GM19193 (cell line): Measurements from ENCODE around the gene PUM1.

Source experiments
- POLR2A ChIP-seq: IDR thresholded peaks from 4 replicates; pipeline ENCODE4 v1.6.1; 2011; ENCODE audit not compliant: insufficient read depth, insufficient read length; ENCODE audit errors: extremely low read depth

The PUM1 gene

DNA sequence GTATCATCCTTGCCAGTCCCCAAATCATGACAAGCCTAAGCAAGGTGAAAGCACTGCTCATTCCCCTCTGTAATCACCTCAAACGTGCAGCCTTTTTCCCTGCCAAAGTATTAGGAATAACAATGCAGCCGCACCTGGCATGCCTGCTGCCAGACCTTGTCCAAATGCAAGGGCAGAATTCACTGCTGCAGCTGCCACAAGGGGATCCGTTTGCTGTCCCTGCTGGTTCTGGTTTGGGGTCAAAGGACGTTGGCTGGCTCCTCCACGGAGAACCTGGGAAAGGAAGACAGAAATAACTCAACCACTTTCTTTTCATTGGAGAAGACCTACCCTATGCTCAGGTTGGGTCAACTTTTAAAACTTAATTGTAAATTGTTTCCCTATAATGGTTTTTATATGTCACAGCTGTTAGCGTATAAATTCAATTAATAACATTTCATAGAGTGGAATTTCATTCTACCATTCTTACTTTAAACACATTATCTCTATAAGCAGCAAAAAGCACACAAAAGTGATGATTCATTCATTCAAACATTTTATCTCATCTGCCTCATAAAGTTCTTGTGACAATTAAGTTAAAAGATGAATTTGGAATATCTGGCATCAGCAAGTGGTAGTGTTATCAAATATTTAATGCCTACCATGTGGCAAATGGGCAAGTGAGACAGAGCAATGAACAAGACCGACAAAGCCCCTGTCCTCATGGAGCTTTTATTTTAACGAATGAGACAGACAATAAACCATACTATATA lies 97.1 kb downstream of the PUM1 start:
- TF ChIP-seq POLR2A = no peak

DNA sequence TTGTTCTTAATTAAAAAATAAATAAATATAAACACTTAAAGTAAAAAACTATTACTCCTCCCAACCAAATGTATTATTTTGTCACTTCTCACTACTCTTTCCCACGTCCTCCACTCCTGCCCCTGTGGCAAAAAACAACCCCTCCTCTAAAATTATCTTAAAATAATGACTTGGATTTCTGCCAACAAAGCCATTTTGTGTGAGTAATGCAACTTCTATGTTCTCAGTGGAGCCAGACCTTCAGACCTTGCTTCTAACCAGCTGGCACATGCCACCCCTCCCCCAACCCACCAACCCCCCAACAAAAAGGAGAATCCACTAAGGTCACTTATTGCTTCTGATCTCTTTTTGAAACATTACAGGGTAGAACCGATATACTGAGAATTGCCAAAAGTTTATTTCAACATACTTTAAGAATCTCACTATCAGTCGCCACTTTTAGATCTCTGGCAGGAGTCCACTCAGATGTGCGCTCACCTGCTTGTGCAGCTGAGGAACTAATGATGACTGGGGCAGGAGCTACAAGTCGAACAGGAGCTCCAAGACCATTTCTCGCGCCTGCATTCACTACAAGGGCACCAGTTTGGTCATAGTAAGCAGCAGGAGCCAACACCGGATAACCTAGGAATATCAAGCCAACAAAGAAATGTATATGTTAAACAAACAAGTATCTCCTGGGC lies 98.7 kb downstream of the PUM1 start:
- no peak for TF ChIP-seq POLR2A

DNA sequence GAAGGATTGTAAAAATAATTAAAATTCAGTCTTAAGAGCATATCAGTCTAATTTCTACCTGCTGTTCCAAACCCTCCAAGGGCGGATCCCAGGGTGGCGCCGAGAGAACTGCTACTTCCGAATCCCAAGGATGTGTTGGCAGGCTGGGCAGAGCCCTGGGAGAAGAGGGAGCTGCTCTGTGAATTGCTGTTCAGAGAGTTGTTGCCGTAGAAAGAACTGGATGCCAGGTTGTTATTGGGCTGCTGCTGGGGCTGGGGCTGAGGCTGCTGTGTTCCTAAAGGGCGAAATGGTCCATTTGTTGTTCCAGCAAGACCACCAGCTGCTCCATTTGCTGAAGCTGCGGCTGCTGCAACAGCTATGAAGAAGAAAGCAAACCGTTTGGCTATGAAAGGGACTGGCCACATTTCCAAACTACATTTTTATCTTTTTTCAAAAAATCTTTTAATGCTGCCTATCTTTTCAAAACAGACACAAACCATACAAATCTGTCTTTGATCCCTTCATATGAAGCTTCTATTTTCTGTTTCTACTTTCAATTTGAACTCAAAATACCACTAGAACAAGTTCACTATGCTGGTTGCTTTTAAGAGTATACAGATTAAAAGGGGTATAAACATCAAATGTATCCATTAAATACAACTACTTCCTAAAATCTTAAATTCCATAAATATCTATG lies 99.5 kb downstream of the PUM1 start:
- no peak for TF ChIP-seq POLR2A

DNA sequence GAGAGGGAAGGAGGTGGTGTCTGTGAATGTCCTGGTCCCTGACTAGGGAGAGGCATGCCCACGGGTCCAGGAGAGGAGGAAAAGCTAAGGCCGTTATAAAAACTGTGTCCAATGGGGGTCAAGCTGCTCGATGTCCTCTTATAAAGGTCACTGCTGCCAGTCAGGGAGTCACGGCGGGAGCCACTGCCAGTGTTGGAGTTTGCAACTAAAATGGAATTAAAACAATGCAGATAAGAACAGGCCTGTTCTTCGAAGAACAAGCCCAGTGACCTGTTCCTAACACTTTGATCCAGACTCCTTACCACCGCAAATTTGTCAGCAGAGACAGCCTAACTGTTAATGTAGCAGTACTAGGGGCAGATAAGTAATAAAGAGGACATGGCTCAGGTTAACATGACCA lies 100.8 kb downstream of the PUM1 start:
- no peak for TF ChIP-seq POLR2A

DNA sequence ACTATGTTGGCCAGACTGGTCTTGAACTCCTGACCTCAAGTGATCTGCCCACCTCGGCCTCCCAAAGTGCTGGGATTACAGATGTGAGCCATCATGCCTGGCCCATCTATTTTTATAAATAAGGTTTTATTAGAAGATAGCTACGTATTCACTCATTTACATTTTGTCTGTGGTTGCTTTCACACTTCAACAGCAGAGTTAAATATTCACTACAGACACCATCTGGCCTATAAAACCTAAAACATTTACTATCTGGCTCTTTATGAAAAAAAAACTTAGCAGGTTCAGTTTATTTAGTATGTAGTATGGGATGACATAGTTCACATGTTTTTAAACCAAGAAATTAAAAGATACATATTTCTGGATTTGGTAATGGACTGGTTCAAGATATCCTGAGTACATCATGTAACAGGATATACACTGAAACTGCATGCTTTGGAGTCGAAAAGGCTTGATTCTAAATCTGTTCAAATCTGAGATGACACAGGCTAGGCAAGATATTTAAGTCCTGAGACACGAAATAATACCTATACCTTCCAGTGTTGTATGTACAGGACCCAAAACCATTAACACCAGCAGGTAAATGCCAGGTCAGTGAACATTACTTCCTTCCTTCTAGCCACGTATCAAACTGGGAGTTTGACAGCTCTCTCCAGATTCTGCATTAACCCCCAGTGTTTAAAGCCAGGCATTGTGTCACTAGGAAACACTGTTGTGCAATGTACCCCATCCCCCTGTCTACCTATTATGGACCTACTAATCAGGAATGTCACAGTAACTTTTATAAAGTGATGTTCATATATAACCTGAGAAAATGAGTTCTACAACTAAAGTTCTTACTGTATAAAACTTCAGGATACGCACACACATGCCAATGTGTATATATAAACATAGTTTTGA lies 102.7 kb downstream of the PUM1 start:
- TF ChIP-seq POLR2A = no peak

DNA sequence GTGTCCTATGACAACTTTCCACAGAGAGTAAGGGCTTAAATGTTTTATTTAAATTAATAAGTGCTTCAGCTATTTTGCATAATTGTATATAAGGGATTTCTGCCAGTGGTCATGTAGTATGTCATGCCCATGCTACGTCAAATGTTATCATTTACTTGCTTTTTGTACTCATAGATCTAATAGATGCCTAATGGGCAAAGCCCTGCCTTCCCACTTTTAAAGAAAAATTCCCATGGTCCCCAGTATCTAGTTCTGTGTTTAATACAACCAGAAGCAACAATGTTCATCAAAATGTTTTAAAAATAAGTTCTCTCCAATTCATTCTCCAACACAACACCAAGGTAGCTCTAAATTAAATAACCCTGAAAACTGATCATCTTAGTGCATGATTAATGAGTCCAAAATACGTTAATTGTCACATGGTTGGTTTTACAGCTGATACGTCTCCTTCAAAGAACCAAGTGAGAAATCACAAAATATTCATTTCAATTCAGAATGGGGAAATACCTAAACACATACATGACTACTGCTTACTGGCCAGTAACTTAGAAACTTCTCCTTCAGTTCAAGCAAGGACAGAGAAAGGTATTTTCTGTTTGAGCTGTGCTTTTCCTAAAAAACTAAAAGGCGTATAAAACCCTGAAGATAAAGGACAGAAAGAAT lies 107.8 kb downstream of the PUM1 start:
- TF ChIP-seq POLR2A = no peak

DNA sequence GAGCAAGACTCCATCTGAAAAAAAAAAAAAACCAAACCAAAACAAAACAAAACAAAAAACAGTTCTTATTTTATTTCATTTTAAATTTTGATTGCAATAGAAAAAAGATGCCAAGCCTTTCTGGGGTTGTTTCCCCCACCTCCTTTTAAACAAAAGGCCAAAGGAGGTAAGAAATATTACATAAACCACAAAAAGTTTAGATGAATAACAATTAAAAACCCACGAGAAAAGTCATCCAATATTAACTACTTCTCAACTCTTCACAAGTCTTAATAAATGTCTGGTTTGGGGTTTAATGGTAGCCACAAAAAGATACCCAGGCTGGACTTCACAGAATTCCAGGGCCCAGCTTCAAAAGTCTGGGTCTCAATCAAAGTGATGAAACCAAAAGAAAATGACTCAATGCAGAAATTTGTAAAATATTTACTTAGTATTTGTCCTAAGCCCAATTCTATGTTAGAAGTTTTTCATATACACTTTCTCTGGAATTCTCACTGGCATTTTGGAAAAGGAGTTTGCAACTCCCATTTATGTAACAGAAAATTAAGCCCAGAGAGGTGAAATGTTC lies 110.0 kb downstream of the PUM1 start:
- no peak for TF ChIP-seq POLR2A

DNA sequence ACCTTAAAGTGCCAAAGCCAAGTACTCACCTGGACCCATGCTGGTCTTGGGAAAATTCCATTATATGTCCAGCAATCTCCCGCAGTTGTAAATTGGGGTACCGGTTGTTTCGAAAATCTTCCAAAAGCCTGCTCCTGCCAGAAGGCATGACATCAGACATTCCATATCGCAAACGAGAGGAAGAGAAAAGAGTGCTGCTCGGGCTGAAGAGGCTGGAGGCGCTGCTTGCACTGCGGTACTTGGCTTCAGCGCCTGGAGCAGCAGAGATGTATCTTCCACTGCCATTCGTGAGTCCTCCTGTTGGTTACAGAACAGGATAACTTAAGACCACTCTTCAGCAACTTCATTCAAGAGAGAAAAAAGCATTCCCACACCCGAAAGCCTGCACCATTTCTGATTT lies 111.8 kb downstream of the PUM1 start:
- TF ChIP-seq POLR2A = no peak

DNA sequence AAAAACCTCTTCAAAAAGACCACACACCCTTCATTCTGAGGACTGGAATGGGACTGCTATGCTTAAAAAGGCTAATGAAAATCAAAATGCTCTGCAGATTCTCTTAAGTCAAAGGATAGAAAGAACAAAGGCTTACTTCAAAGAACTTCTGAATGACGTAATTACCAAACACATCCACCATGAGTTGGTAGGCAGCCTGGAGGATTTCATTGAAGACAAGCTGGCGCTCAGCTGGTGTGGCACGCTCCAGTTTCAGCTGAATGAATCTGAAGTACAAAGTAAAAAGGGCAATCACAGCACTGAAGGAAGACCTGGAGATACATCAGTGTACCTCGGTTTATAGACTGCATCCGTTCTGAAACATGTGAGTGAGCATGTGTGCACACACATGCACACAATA lies 113.4 kb downstream of the PUM1 start:
- TF ChIP-seq POLR2A = no peak

DNA sequence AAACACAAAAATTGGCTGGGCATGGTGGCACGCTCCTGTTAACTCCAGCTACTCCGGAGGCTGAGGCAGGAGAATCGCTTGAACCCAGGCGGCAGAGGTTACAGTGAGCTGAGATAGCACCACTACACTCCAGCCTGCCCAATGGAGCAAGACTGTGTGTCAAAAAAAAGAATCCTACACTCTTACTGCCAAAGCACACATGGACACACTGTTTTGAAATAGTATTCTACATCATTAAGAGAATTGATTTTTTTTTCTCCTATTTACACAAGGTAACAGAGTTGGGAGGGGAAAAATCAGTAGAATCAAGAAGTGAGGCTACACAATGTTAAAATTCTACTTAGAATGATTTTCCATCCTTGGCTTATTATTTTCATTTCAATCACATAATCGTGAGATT lies 114.8 kb downstream of the PUM1 start:
- TF ChIP-seq POLR2A = no peak

DNA sequence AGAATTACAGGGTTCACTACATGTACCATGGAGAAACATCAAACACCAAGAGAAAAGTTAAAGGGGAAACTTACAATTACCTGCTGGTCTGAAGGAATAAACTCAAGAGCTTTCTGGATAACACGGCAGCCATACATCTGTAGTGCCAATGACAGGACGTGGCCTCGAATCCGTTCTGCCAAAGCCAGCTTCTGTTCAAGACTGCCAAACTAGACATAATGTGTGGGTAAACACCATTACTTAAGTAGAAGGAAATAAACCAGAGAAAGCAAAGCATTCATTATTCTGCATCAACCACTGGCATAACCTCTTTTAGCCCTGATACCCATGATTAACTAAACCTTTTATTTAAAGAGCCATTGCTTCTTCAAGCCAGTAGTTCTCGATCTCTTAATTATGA lies 115.5 kb downstream of the PUM1 start:
- TF ChIP-seq POLR2A = no peak

DNA sequence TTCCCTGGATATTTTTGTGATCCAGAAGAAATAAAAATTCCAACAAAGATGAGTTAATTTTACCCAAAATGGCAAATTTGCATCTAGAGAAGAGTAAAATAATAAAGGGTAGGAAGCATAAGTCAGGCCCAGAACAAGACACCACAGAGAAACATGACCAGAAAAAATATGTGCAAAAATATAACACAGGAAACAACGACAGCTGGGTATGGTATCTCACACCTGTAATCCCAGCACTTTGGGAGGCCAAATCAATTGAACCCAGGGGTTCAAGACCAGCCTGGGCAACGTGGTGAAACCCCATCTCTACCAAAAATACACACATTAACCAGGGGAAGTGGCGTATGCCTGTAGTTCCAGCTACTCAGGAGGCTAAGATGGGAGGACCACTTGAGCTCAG lies 117.2 kb downstream of the PUM1 start:
- no peak for TF ChIP-seq POLR2A

DNA sequence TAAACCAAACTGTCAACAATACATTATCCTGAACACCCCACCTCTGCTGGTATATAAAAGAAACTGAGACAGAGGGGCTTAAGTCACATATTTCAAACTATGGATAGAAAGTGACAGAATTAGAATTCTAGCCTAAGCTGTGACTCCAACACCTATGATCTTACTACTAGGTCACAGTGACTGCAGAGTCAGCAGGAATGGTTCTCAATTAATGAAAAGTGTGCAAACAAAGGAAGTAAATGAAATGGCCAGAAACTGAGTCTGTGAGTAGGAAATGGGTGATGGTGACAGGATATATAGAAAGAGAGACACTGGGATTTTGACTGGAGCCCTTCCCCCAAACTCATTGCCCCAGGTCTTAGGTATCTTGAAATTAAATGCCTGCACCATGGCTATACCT lies 118.3 kb downstream of the PUM1 start:
- no peak for TF ChIP-seq POLR2A

DNA sequence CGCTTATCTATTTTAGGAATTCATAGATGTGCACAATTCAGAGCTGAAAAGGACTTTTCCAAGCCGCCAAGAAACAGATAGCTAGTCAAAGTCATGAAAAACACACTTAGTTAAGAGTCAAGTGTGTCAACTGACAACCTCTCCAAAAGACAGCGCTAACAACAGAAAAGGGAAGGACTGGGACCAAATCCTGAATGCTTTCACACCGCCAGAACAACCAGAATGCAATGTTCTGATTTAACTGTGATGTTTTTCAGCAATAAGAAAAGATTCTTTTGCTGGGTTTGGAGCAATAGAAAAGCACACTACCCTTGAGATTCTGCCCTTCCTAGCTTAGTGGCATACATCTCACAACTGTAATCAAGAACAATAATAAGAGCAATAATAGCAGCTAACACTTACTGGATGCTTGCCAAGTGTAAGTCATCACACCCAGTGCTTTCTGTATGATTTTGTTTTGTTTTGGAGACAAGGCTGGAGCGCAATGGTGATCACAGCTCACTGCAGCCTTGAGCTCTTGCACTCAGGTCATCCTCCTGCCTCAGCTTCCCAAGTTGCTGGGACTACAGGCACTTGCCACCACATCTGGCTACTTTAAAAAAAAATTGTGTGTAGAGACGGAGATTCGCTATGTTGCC lies 123.1 kb downstream of the PUM1 start:
- TF ChIP-seq POLR2A = no peak
